ENCODE data around the gene TMUB2.
A peak's percentile ranks its signal among the peaks of the same experiment; 100 is the strongest.
"Not testable (repeated sequence)": the region's sequence is repeated elsewhere in the genome, so short reads cannot be mapped to it uniquely, and the experiment has no call there.

Gene TMUB2

GRCh38 chr17:44219616-44220212, 32.9 kb downstream of the TMUB2 start, which contains the start of gene UBTF:
Gene UBTF (minus strand): TSS chr17:44219675. CDS start chr17:44218229, 1,446 bp downstream.
- peak; percentile 52 for DNase-seq (ENCODE audit: low read depth)

GRCh38 chr17:44220213-44221083, 33.7 kb downstream of the TMUB2 start:
- no peak for DNase-seq (ENCODE audit: low read depth)

DNA sequence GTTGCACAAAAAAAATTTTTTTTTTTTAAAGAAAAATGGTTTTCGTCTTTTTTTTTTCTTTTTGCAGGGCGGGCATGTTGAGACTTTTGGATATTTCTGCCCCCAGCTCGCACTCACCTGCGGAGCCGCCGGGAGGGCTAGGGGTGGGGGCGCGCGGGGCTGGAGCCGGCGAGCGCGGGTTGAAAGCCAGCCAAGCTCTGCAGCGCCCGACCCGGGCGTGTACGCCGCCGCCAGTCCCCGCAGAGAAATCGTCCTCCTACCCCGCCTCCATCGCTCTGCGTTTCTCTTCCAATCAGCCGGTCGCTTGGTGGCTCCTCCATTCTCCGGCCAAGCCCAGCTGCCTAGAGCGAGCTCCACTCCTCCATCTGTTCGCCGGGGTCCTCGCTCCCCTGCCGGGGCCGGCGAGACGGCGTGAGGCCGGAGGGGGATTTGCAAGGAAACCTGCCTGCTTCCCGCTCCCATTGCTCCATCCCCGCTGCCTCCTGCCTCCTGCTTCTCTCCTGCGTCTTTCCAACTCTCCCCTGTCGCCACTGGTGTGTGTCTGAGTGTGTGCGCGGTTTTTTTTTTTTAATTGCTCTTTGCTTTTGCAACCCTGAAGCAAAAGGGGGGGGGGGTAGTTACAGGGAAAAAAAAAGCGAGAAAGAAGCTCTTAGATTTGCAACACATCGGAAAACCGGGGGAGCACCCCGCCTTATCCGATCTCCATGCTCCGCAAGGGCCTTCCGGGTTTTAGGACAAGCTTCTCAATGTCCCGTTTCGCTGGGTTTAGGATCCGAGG, 34.5 kb downstream of the TMUB2 start:
- peak; percentile 42 for DNase-seq (ENCODE audit: low read depth)

GRCh38 chr17:44221862-44222111, 35.0 kb downstream of the TMUB2 start:
- no peak for DNase-seq (ENCODE audit: low read depth)

DNA sequence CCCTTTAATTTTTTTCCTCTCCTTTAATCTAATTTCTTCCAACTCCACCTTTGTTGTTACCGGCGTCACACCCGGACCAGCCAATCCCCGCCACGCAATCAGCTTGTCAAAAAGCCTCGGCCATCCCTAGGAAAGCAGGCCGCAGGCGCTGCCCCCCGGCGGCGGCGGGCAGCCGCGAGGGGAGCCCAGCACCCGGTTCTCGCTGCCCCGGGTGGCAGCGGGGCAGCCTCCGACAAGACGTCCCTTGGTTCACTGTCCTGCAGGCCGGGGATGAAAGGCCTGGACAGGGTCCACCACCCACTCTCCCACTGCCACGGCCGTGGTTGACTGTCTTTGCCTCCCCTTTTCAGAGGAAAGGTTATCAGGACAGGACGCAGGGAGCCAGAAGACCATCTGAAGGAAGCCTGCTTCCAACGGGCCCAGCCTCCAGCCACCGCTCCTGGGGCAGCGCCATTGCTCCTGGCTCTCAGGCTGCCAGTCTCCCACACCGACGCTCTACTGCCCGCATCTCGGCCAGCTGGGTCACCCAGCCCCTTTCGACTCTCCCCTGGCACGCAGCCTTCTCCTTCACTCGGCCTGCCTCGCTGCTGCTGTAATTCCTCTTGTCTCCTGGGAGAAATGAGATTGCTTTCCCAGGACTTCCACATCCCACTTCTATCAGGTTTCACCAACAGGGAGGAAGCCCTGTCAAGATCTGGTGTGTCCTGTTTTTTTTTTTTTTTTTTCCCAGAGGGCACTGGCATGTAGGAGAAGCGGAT, 35.5 kb downstream of the TMUB2 start:
- DNase-seq (ENCODE audit: low read depth): no peak

GRCh38 chr17:44223541-44224071, 36.8 kb downstream of the TMUB2 start:
- no peak for DNase-seq (ENCODE audit: low read depth)

- DNase-seq (ENCODE audit: low read depth): no peak
Measured at GRCh38 chr17:44229090-44229489, 42.3 kb downstream of the TMUB2 start.

DNA sequence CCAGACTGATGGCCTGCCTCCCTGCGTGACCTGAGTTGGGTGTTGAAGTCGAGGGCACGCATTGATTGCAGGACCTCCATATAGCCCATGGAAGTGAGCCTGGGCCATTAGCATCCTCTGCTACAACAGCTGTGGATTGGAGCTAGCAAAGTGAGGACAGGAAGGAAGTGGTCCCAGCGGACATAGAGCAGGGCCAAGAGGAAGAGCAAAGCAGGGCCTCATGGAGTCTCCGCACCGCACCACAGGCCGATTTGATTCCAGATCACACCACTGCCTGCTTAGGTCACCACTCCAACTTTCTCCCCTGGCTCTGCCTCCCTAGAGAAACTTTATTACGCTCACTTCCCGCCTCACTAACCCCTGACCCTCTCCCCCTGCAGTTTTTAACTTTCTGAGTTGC, 43.4 kb downstream of the TMUB2 start:
- DNase-seq (ENCODE audit: low read depth): no peak

- DNase-seq (ENCODE audit: low read depth): no peak
Measured at GRCh38 chr17:44232061-44232460, 45.3 kb downstream of the TMUB2 start.

GRCh38 chr17:44233582-44233981, 46.8 kb downstream of the TMUB2 start:
- no peak for DNase-seq (ENCODE audit: low read depth)

DNA sequence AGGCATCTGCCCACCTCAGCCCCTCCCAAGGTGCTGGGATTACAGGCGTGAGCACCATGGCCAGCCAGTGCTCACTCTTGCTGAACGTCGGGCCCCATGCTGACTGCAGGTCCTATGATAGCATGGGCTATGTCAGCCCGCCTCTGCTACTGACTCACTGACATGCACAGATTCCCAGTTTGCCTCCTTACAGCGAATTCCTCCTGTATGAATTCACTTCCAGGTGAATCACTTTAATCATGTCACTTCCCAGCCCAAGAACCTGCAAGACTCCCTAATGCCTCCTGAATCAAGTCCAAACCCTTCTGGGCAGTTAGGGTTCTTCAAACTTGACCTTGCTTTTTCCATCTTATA, 48.8 kb downstream of the TMUB2 start:
- DNase-seq (ENCODE audit: low read depth): no peak

DNA sequence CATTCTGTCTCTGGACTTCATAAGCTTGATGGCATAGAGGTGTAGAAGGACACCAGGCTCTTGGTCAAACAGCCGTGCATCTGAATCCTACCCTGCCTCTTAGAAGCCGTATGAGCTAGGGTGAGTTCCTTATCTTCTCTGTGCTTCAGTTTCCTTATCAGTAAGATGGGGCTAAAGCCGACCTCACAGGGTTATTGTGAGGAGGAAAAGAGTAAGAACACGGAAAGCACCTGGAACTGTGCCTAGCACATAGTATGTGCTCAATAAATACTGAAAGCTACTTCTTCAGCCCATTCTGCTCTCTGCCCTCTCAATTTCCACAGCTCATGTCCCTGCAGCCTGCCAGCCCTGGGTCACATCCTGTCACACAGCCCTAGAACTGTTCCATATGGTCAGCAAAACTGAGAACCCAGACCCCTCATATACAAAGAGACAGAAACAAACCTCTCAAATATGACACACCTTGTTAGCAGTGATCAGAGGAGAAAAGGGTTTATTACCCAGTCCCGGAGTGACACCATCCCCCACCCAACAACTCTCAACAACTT, 49.7 kb downstream of the TMUB2 start:
- no peak for DNase-seq (ENCODE audit: low read depth)

- DNase-seq (ENCODE audit: low read depth): not testable (repeated sequence)
Measured at GRCh38 chr17:44237886-44238285, 51.1 kb downstream of the TMUB2 start.

DNA sequence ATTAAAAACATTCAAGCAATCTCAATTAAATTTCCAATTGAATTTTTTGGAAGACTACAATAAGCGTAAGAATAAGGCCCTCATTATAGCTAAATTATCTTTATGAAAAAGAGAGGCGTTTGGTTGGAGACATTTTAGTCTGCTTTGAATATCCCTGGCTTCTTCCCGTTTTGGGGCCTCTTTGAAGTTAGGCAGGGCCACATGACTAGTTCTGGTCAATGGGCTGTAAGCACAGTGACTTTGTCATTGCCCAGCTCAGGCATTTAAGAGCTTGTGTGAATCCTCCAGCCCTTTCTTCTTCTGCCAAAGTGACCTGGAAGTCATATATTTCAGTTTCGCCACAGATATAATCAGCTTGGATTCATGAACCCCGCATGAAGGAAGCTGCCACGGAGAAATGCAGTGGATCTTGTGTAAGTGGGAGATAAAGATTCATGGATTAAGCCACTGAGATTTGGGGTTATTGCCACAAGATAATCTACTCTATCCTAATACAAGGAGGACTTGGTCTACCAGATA, 54.4 kb downstream of the TMUB2 start:
- no peak for DNase-seq (ENCODE audit: low read depth)

Data from stimulated activated CD8-positive, alpha-beta memory T cell treated with anti-CD3 and anti-CD28 coated beads, Interleukin-4, amount 100 ng/mL, for 24 hours (primary cell).